HepG2 (cell line): Measurements from ENCODE around the gene SCGB3A2. TPM values are rescaled to one million over a fixed set of nuclear protein-coding genes. Genes with fewer than 3 reads are reported as not detected.
A peak's percentile ranks its signal among the peaks of the same experiment; 100 is the strongest.

Source experiments
- AGO2 ChIP-seq: fragments of 200-400 bp; formaldehyde crosslinking; optimal IDR thresholded peaks from 2 replicates; pipeline ENCODE3; 2017; ENCODE audit warnings: mild to moderate bottlenecking, low read depth, low read length, moderate library complexity
- ARID5B ChIP-seq: IDR thresholded peaks from 2 replicates; pipeline ENCODE4 v1.4.0; 2020; ENCODE audit warnings: mild to moderate bottlenecking, missing genetic modification reagents
- ATF7-NPFF ChIP-seq: sonication (generic); formaldehyde crosslinking; IDR thresholded peaks from 2 replicates; pipeline ENCODE4 v1.8.1; 2023; ENCODE audit warnings: mild to moderate bottlenecking, low read depth, missing genetic modification reagents, moderate library complexity
- BCL3 ChIP-seq: sonication (generic); formaldehyde crosslinking; IDR thresholded peaks from 2 replicates; pipeline ENCODE4 v1.5.1; 2020; ENCODE audit warnings: mild to moderate bottlenecking, missing genetic modification reagents, moderate library complexity
- ETV5 ChIP-seq: IDR thresholded peaks from 2 replicates; pipeline ENCODE4 v1.6.1; 2018; ENCODE audit warnings: missing biosample characterization, missing genetic modification reagents, inconsistent platforms, borderline replicate concordance
- FOXK1 ChIP-seq: sonication (generic); formaldehyde crosslinking; IDR thresholded peaks from 2 replicates; pipeline ENCODE4 v1.4.0; 2020; ENCODE audit warnings: low read depth, missing genetic modification reagents, borderline replicate concordance
- KLF12 ChIP-seq: sonication (generic); formaldehyde crosslinking; IDR thresholded peaks from 2 replicates; pipeline ENCODE4 v1.4.0; 2020; ENCODE audit warnings: missing genetic modification reagents, borderline replicate concordance
- KMT2B ChIP-seq: IDR thresholded peaks from 2 replicates; pipeline ENCODE4 v1.6.1; 2016; ENCODE audit warnings: missing genetic modification reagents, missing compliant biosample characterization
- MTA1 ChIP-seq: sonication (generic); formaldehyde crosslinking; IDR thresholded peaks from 2 replicates; pipeline ENCODE4 v1.4.0; 2020; ENCODE audit warnings: missing genetic modification reagents, mild to moderate bottlenecking, borderline replicate concordance
- PREB ChIP-seq: sonication (generic); formaldehyde crosslinking; IDR thresholded peaks from 2 replicates; pipeline ENCODE4 v1.4.0; 2020; ENCODE audit warnings: missing genetic modification reagents
- SYNCRIP ChIP-seq: fragments of 200-400 bp; formaldehyde crosslinking; IDR thresholded peaks from 2 replicates; pipeline ENCODE4 v1.6.1; 2018; ENCODE audit warnings: mild to moderate bottlenecking, low read depth, low read length; ENCODE audit not compliant: insufficient read depth
- TAF15 ChIP-seq: fragments of 200-400 bp; formaldehyde crosslinking; IDR thresholded peaks from one replicate; pipeline ENCODE4 v1.6.1; 2018; ENCODE audit warnings: mild to moderate bottlenecking, low read depth, low read length; ENCODE audit not compliant: poor library complexity, severe bottlenecking
- TP53 ChIP-seq: sonication (generic); formaldehyde crosslinking; conservative IDR thresholded peaks from 2 replicates; pipeline ENCODE4 v1.4.0; 2020; ENCODE audit warnings: missing genetic modification reagents
- ZFP36L1 ChIP-seq: sonication (generic); formaldehyde crosslinking; IDR thresholded peaks from 2 replicates; pipeline ENCODE4 v1.8.0; 2022; ENCODE audit warnings: mild to moderate bottlenecking, missing genetic modification reagents, moderate library complexity
- ZFY ChIP-seq: sonication (generic); formaldehyde crosslinking; IDR thresholded peaks from 2 replicates; pipeline ENCODE4 v1.4.0; 2020; ENCODE audit warnings: missing genetic modification reagents
- ZMYM2 ChIP-seq: sonication (generic); formaldehyde crosslinking; IDR thresholded peaks from 2 replicates; pipeline ENCODE4 v1.8.0; 2022; ENCODE audit warnings: mild to moderate bottlenecking, missing genetic modification reagents
- ZNF280B ChIP-seq: sonication (generic); formaldehyde crosslinking; IDR thresholded peaks from 2 replicates; pipeline ENCODE4 v1.5.0; 2020; ENCODE audit warnings: missing genetic modification reagents, mild to moderate bottlenecking, borderline replicate concordance
- ZNF331 ChIP-seq: sonication (generic); formaldehyde crosslinking; IDR thresholded peaks from 2 replicates; pipeline ENCODE4 v1.4.0; 2020; ENCODE audit warnings: missing genetic modification reagents
- ZNF33A ChIP-seq: sonication (generic); formaldehyde crosslinking; IDR thresholded peaks from 2 replicates; pipeline ENCODE4 v1.5.1; 2020; ENCODE audit warnings: missing genetic modification reagents, mild to moderate bottlenecking, moderate library complexity, borderline replicate concordance
- ZNF552 ChIP-seq: sonication (generic); formaldehyde crosslinking; IDR thresholded peaks from 2 replicates; pipeline ENCODE4 v1.9.0; 2022; ENCODE audit warnings: missing genetic modification reagents, mild to moderate bottlenecking, borderline replicate concordance
- polyA plus RNA-seq, 8 experiments: library from polyadenylated mRNA; depleted of rRNA in 3 of 8; stranded (reverse) in 7 of 8; unstranded in 1 of 8; fragments of >200 nt; fragmentation: Illumina TruSeq in 4 of 8; extraction: Trizol in 4 of 8; gene quantifications; 2 replicates each; pipeline versions ENCODE4 v1.2.1 to v1.2.3, GENCODE V29; 2011 to 2016; ENCODE audit warnings: low read depth in 4 of 8, missing spikeins in 1 of 8, mixed read lengths in 1 of 8; ENCODE audit not compliant: insufficient read depth in 1 of 8
- total RNA-seq, 5 experiments: library from RNA; depleted of rRNA; stranded (reverse); fragments of >200 nt; fragmentation: Illumina TruSeq; extraction: Trizol; gene quantifications; 2 replicates each; pipeline ENCODE4 v1.2.3, GENCODE V29; 2016; ENCODE audit warnings: low read depth in 1 of 5

Gene SCGB3A2
- total and polyA plus RNA-seq, 2 of the 13 experiments (the other 11 are each of a cell fraction or from before 2014, with no cell fraction given), result not detected

- TF ChIP-seq BCL3 (no peak), TP53 (CRISPR knock-in tag) (no peak), ATF7-NPFF (CRISPR knock-in tag) (no peak; the same call in 1 of the 2 replicates), KLF12 (no peak), ZNF280B (no peak), ZFY (CRISPR knock-in tag) (no peak), ZNF33A (CRISPR knock-in tag) (0 out of 2 replicates have a peak, but pooled peaks have one; percentile 43), FOXK1 (CRISPR knock-in tag) (peak; percentile 100), ZNF552 (CRISPR knock-in tag) (no peak), ZFP36L1 (CRISPR knock-in tag) (peak; percentile 97; the same call in 1 of the 2 replicates), ARID5B (peak; percentile 100), TAF15 (no peak), KMT2B (CRISPR knock-in tag) (peak; percentile 76; the same call in 1 of the 2 replicates), PREB (CRISPR knock-in tag) (no peak), ZMYM2 (CRISPR knock-in tag) (no peak), AGO2 (no peak), ZNF331 (CRISPR knock-in tag) (peak; percentile 95), MTA1 (no peak), ETV5 (CRISPR knock-in tag) (peak; percentile 52; the same call in 1 of the 2 replicates), SYNCRIP (no peak)
These were observed 43.1 kb upstream of the SCGB3A2 start (continued) for GRCh38 chr5:147835386-147835798.
